Osteoblast (primary cell): ENCODE results near the gene GPR108. TPM values are rescaled to one million over a fixed set of nuclear protein-coding genes. Genes with fewer than 3 reads are reported as not detected.

ENCODE experiments used
- DNase-seq: peaks from one replicate; pipeline ENCODE4 v3.0.0; 2011; ENCODE audit warnings: low spot score, mixed read lengths; ENCODE audit not compliant: insufficient read length; ENCODE audit errors: missing footprints
- H2AFZ ChIP-seq: 2 replicates; pipeline ENCODE4 v1.6.0; 2011; ENCODE audit warnings: mild to moderate bottlenecking, low read length
- H3K27ac ChIP-seq: 2 replicates; pipeline ENCODE4 v1.5.1; 2011; ENCODE audit warnings: mild to moderate bottlenecking, low read depth, low read length, moderate library complexity
- H3K27me3 ChIP-seq: 2 replicates; pipeline ENCODE4 v1.6.0; 2012; ENCODE audit warnings: mild to moderate bottlenecking, control low read depth, inconsistent platforms, low read length, moderate library complexity; ENCODE audit not compliant: insufficient read depth
- H3K36me3 ChIP-seq: 2 replicates; pipeline ENCODE4 v1.5.1; 2011; ENCODE audit warnings: mild to moderate bottlenecking, low read length, control low read depth, moderate library complexity; ENCODE audit not compliant: insufficient read depth
- H3K4me1 ChIP-seq: 2 replicates; pipeline ENCODE4 v1.5.1; 2011; ENCODE audit warnings: mild to moderate bottlenecking, low read length, control low read depth, moderate library complexity; ENCODE audit not compliant: insufficient read depth
- H3K4me2 ChIP-seq: 2 replicates; pipeline ENCODE4 v1.6.0; 2011; ENCODE audit warnings: mild to moderate bottlenecking, low read length; ENCODE audit not compliant: insufficient read depth
- H3K4me3 ChIP-seq: fragments of 200-600 bp; sonication (generic); 3 replicates; pipeline ENCODE4 v1.5.1; 2012; ENCODE audit warnings: mild to moderate bottlenecking, low read length, inconsistent platforms; ENCODE audit not compliant: insufficient read depth
- H3K79me2 ChIP-seq: 2 replicates; pipeline ENCODE4 v1.6.0; 2012; ENCODE audit warnings: mild to moderate bottlenecking, low read length, control low read depth, inconsistent platforms; ENCODE audit not compliant: insufficient read depth
- H3K9me3 ChIP-seq: 2 replicates; pipeline ENCODE4 v1.5.1; 2011; ENCODE audit warnings: low read depth, low read length, control low read depth
- H4K20me1 ChIP-seq: 2 replicates; pipeline ENCODE4 v1.6.0; 2012; ENCODE audit warnings: mild to moderate bottlenecking, low read length, control low read depth; ENCODE audit not compliant: insufficient read depth
- total RNA-seq: library from RNA; depleted of rRNA; stranded (reverse); fragments of >200 nt; gene quantifications from 2 replicates; pipeline ENCODE4 v1.2.3, GENCODE V29; 2012
- TF ChIP-seq, protein P1 (sequence below): IDR thresholded peaks from 2 replicates; pipeline ENCODE4 v1.5.1; 2011; ENCODE audit warnings: mild to moderate bottlenecking, low read depth, low read length, moderate library complexity; ENCODE audit errors: extremely low read depth

GPR108 gene
- total RNA-seq, 1 donor = 42.3 TPM

DNA sequence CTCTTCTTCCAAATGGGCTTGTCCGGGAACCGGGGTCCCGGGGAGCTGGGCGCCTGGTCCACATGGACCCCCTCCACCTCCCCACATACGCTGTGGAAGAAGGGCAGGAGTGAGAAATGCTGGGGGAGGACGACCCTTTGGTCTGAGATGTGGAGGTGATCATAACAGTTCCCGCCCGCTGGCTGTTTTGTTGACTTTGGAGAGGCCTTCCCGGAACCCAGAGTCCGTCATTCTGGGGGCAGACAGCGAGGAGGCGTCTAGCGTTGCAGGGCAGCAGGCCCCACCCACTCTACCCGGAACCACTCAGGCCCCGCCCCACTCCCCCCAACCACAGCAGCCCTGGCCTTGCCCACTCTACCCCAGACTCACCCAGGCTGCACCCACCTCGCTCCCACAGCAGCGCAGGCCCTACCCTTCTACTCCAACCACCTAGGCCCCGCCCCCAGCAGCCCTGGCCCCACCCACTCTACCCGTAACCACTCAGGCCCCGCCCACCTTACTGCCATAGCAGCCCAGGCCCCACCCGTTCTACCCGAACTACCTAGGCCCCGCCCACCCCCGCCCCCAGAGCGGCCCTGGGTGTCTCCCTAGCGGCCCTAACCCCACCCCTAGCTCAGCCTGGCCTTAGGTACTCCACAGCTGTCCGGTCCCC, 7.1 kb downstream of the GPR108 start:
- Histone ChIP-seq H3K9me3 (no peaks in the 10 kb centered on the region), H2AFZ (no peak overlapping the region), H3K27ac (no peak overlapping the region), H3K4me3 (no peak overlapping the region), H3K4me1 (no peaks in the 10 kb centered on the region), H3K79me2 (no peaks in the 10 kb centered on the region), H3K27me3 (no peaks in the 10 kb centered on the region), H3K36me3 (no peaks in the 10 kb centered on the region), H4K20me1 (no peaks in the 10 kb centered on the region), H3K4me2 (no peak overlapping the region)
- TF ChIP-seq, protein P1, sequence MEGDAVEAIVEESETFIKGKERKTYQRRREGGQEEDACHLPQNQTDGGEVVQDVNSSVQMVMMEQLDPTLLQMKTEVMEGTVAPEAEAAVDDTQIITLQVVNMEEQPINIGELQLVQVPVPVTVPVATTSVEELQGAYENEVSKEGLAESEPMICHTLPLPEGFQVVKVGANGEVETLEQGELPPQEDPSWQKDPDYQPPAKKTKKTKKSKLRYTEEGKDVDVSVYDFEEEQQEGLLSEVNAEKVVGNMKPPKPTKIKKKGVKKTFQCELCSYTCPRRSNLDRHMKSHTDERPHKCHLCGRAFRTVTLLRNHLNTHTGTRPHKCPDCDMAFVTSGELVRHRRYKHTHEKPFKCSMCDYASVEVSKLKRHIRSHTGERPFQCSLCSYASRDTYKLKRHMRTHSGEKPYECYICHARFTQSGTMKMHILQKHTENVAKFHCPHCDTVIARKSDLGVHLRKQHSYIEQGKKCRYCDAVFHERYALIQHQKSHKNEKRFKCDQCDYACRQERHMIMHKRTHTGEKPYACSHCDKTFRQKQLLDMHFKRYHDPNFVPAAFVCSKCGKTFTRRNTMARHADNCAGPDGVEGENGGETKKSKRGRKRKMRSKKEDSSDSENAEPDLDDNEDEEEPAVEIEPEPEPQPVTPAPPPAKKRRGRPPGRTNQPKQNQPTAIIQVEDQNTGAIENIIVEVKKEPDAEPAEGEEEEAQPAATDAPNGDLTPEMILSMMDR = no peak
- peak; percentile 87 for DNase-seq

DNA sequence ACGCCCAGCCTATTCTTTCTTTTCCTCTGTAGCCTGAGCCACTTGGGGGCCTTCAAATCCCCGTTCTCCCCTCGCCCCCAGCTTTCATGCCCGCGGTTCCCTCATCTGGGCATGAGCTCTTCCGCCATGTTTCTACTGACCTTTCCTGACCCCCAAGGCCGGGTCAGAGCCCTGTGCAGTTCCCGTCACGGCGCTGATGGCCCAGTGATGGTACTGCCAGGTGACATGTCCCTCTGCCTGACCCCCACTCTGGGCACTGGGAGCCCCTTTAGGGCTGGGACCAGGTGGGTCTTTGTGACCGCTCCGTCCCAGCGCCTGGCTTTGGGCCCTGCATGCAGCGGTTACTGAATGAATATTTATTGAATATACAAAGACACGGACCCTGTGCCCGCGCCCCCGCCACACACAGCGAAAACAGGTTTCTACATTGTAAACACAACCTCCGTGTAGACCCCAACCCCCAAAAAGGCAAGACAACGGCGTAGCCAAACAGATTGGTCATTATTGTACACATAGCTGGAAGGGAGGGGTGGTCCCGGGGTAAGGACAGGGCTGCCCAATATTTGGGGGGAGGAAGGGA, 7.7 kb downstream of the GPR108 start:
- H3K79me2 ChIP-seq = no peaks in the 10 kb centered on the region
- no peak overlapping the region for H2AFZ ChIP-seq
- H3K27me3 ChIP-seq = no peaks in the 10 kb centered on the region
- no peaks in the 10 kb centered on the region for H4K20me1 ChIP-seq
- H3K27ac ChIP-seq = no peak overlapping the region
- TF ChIP-seq, protein P1 = no peak
- peak; percentile 83 for DNase-seq
- H3K4me2 ChIP-seq = no peak overlapping the region
- no peaks in the 10 kb centered on the region for H3K4me1 ChIP-seq
- no peaks in the 10 kb centered on the region for H3K9me3 ChIP-seq
- no peak overlapping the region for H3K4me3 ChIP-seq
- H3K36me3 ChIP-seq = no peaks in the 10 kb centered on the region

DNA sequence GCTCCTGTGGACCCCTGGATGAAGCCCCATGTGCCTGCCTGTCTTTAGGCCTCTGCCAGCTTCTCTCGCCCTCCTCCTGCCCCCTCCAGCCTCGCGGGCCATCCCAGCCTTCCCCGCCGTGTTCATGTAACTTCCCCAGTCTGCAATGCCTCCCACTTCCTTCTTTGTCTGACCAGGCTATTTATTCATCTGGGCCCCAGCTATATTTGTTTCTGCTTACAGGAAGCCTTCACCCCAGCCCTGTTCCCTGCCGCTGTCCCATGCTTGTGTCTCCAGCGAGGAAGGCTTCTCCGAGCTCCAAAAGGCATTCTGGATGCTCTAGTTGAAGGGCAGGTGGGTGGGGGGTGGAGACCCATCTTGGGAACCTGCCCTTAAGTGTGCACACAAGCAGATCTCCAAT, 9.0 kb downstream of the GPR108 start:
- H2AFZ ChIP-seq = no peak overlapping the region

More for the DNA sequence above, 9.0 kb downstream of the GPR108 start:
- H3K9me3 ChIP-seq = no peaks in the 10 kb centered on the region
- peak; percentile 79 for DNase-seq
- no peaks in the 10 kb centered on the region for H3K36me3 ChIP-seq
- no peaks in the 10 kb centered on the region for H3K27me3 ChIP-seq
- H3K4me3 ChIP-seq = no peak overlapping the region
- H3K4me1 ChIP-seq = no peaks in the 10 kb centered on the region
- no peaks in the 10 kb centered on the region for H4K20me1 ChIP-seq
- H3K4me2 ChIP-seq = no peak overlapping the region
- TF ChIP-seq, protein P1 = no peak
- H3K27ac ChIP-seq = no peak overlapping the region
- no peaks in the 10 kb centered on the region for H3K79me2 ChIP-seq
